ENCODE data around the gene CTNNBL1.

GRCh38 chr20:37676440-37676839, 17.4 kb upstream of the CTNNBL1 start:
- no peak for TF ChIP-seq CTCF (IDR thresholded peaks at IDR 0.05)
- TF ChIP-seq ZFX (IDR thresholded peaks at IDR 0.05; ENCODE audit: borderline replicate concordance): no peak
